HepG2 (cell line): Measurements from ENCODE around the gene MAPK8IP3.

Experiments
- AHDC1 ChIP-seq: sonication (generic); formaldehyde crosslinking; IDR thresholded peaks from 2 replicates; pipeline ENCODE4 v1.5.1; 2020; ENCODE audit warnings: mild to moderate bottlenecking, missing genetic modification reagents, borderline replicate concordance
- BRCA1 ChIP-seq: sonication (generic); formaldehyde crosslinking; IDR thresholded peaks from 2 replicates; pipeline ENCODE4 v1.4.0; 2020; ENCODE audit warnings: missing genetic modification reagents
- E2F1 ChIP-seq: sonication (generic); formaldehyde crosslinking; IDR thresholded peaks from 2 replicates; pipeline ENCODE4 v1.5.0; 2020; ENCODE audit warnings: missing genetic modification reagents
- EZH2 ChIP-seq: conservative IDR thresholded peaks from 2 replicates; pipeline ENCODE4 v1.6.1; 2012; ENCODE audit warnings: mild to moderate bottlenecking, low read depth, low read length, moderate library complexity
- JUND ChIP-seq: sonication (generic); formaldehyde crosslinking; IDR thresholded peaks from 2 replicates; pipeline ENCODE4 v1.8.0; 2022; ENCODE audit warnings: mild to moderate bottlenecking, missing genetic modification reagents
- KDM5A ChIP-seq: fragments of 200-600 bp; sonication (generic); IDR thresholded peaks from 2 replicates; pipeline ENCODE4 v1.7.0; 2018; ENCODE audit warnings: antibody characterized with exemption, mild to moderate bottlenecking, low read length, borderline replicate concordance
- ZBTB38 ChIP-seq: sonication (generic); formaldehyde crosslinking; IDR thresholded peaks from 2 replicates; pipeline ENCODE4 v1.5.1; 2020; ENCODE audit warnings: mild to moderate bottlenecking, missing genetic modification reagents
- ZFP36 ChIP-seq: fragments of 150-350 bp; IDR thresholded peaks from 2 replicates; pipeline ENCODE4 v1.6.1; 2018; ENCODE audit warnings: borderline replicate concordance, low read length, low read depth; ENCODE audit not compliant: partially characterized antibody
- ZIK1 ChIP-seq: sonication (generic); formaldehyde crosslinking; IDR thresholded peaks from 2 replicates; pipeline ENCODE4 v1.5.0; 2020; ENCODE audit warnings: mild to moderate bottlenecking, low read depth, missing genetic modification reagents, borderline replicate concordance
- ZNF335 ChIP-seq: sonication (generic); formaldehyde crosslinking; IDR thresholded peaks from 2 replicates; pipeline ENCODE4 v1.4.0; 2020; ENCODE audit warnings: missing genetic modification reagents
- ZNF772 ChIP-seq: sonication (generic); formaldehyde crosslinking; IDR thresholded peaks from 2 replicates; pipeline ENCODE4 v1.5.0; 2020; ENCODE audit warnings: mild to moderate bottlenecking, missing genetic modification reagents
- ZSCAN30 ChIP-seq: sonication (generic); formaldehyde crosslinking; IDR thresholded peaks from 2 replicates; pipeline ENCODE4 v1.5.0; 2020; ENCODE audit warnings: mild to moderate bottlenecking, missing genetic modification reagents
- TF ChIP-seq, protein P1 (sequence below): IDR thresholded peaks from 2 replicates; pipeline ENCODE4 v1.6.1; 2016; ENCODE audit warnings: low read depth
- TF ChIP-seq, protein P2 (sequence below): sonication (generic); formaldehyde crosslinking; IDR thresholded peaks from 2 replicates; pipeline ENCODE4 v1.4.0; 2020; ENCODE audit warnings: missing genetic modification reagents

DNA sequence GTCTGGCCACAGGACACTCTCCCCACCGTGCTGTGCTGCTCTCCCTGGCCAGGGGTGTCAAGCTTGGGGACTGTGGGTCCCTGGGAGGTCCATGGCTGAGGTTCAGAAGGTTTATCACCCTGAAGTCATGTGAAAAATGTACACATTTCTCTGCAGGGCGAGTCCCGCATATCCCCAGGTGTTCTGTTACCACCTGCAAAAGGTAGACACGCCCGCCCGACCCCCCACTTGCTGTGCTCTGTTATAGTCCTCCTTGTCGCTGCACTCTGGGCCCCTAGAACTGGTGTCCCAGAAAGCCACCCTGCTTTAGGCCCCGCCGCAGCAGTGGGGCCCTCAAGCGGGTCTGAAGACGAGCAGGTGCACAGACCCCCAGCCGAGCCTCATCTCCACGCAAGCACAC is 16.1 kb upstream of the MAPK8IP3 start:
- TF ChIP-seq, protein P1, sequence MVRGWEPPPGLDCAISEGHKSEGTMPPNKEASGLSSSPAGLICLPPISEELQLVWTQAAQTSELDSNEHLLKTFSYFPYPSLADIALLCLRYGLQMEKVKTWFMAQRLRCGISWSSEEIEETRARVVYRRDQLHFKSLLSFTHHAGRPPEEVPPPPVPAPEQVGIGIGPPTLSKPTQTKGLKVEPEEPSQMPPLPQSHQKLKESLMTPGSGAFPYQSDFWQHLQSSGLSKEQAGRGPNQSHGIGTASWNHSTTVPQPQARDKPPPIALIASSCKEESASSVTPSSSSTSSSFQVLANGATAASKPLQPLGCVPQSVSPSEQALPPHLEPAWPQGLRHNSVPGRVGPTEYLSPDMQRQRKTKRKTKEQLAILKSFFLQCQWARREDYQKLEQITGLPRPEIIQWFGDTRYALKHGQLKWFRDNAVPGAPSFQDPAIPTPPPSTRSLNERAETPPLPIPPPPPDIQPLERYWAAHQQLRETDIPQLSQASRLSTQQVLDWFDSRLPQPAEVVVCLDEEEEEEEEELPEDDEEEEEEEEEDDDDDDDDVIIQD (CRISPR knock-in tag) = no peak
- TF ChIP-seq EZH2 = no peak
- TF ChIP-seq AHDC1 = no peak
- TF ChIP-seq ZFP36 = no peak
- TF ChIP-seq, protein P2, sequence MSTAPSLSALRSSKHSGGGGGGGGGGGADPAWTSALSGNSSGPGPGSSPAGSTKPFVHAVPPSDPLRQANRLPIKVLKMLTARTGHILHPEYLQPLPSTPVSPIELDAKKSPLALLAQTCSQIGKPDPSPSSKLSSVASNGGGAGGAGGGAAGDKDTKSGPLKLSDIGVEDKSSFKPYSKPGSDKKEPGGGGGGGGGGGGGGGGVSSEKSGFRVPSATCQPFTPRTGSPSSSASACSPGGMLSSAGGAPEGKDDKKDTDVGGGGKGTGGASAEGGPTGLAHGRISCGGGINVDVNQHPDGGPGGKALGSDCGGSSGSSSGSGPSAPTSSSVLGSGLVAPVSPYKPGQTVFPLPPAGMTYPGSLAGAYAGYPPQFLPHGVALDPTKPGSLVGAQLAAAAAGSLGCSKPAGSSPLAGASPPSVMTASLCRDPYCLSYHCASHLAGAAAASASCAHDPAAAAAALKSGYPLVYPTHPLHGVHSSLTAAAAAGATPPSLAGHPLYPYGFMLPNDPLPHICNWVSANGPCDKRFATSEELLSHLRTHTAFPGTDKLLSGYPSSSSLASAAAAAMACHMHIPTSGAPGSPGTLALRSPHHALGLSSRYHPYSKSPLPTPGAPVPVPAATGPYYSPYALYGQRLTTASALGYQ = no peak
- TF ChIP-seq ZNF335 (CRISPR knock-in tag) = no peak
- TF ChIP-seq E2F1 (CRISPR knock-in tag) = no peak
- no peak for TF ChIP-seq ZSCAN30 (CRISPR knock-in tag)
- no peak for TF ChIP-seq ZIK1 (CRISPR knock-in tag)
- TF ChIP-seq KDM5A = no peak
- no peak for TF ChIP-seq ZBTB38 (CRISPR knock-in tag)
- no peak for TF ChIP-seq BRCA1 (CRISPR knock-in tag)
- no peak for TF ChIP-seq ZNF772
- TF ChIP-seq JUND (CRISPR knock-in tag) = no peak
